Uterus (tissue), 4 donors: ENCODE measurements around the gene CD81. TPM values are rescaled to one million over a fixed set of nuclear protein-coding genes. Genes with fewer than 3 reads are reported as not detected.

Experiments
- DNase-seq, 2 donors: peaks; one replicate each; pipeline ENCODE4 v3.0.0-alpha.2; 2019 to 2020
- H3K27ac ChIP-seq, 2 donors: fragments of 200-600 bp; sonication (generic); 1 replicate in 1 of 2; 2 replicates in 1 of 2; pipeline ENCODE4 v1.5.1; 2016 to 2018
- H3K27me3 ChIP-seq, 2 donors: fragments of 200-600 bp; sonication (generic); one replicate each; pipeline ENCODE4 v1.5.1; 2018 to 2019; ENCODE audit warnings: control low read depth in 1 of 2
- H3K36me3 ChIP-seq, 2 donors: fragments of 200-600 bp; sonication (generic); one replicate each; pipeline ENCODE4 v1.5.1; 2019; ENCODE audit warnings: control low read depth in 1 of 2
- H3K4me1 ChIP-seq, 2 donors: fragments of 200-600 bp; sonication (generic); one replicate each; pipeline ENCODE4 v1.5.1; 2018 to 2019; ENCODE audit warnings: control low read depth in 1 of 2
- H3K4me3 ChIP-seq, 2 donors: fragments of 200-600 bp; sonication (generic); 1 replicate in 1 of 2; 2 replicates in 1 of 2; pipeline ENCODE4 v1.5.1; 2018 to 2019; ENCODE audit warnings: mild to moderate bottlenecking in 1 of 2
- H3K9me3 ChIP-seq, 2 donors: fragments of 200-600 bp; sonication (generic); one replicate each; pipeline ENCODE4 v1.5.1; 2019; ENCODE audit warnings: control low read depth in 1 of 2
- POLR2A ChIP-seq, 2 donors: fragments of 450-650 bp; IDR thresholded peaks; one replicate each; pipeline ENCODE4 v1.6.1; 2016; ENCODE audit warnings: antibody characterized with exemption in 2 of 2, mild to moderate bottlenecking in 1 of 2, moderate library complexity in 1 of 2
- intact Hi-C: fragments of 100-400 bp; cut with DNase I; formaldehyde crosslinking; loops from one replicate; pipeline ENCODE4 v1.15.1; 2023; ENCODE audit warnings: low total_unique reads
- total RNA-seq, 4 donors: library from RNA; depleted of rRNA in 3 of 4; stranded (reverse); fragments of >200 nt in 3 of 4; gene quantifications; one replicate each; pipeline versions ENCODE4 v1.1.0 to v1.2.4, GENCODE V29; 2014 to 2023
- TF ChIP-seq, protein P1 (sequence below), 4 experiments: fragments of 200-600 bp in 2 of 4; fragments of 450-650 bp in 2 of 4; sonication (generic) in 2 of 4; IDR thresholded peaks; one replicate each; pipeline ENCODE4 v1.5.1; 2016 to 2019; ENCODE audit warnings: antibody characterized with exemption in 4 of 4, mild to moderate bottlenecking in 2 of 4, moderate library complexity in 1 of 4
- donor health status: DM: yes; HTN: yes; CAD: no.

Gene CD81
- total RNA-seq, 4 donors from 2014 or later: 394 to 852 (median 626) TPM

DNA sequence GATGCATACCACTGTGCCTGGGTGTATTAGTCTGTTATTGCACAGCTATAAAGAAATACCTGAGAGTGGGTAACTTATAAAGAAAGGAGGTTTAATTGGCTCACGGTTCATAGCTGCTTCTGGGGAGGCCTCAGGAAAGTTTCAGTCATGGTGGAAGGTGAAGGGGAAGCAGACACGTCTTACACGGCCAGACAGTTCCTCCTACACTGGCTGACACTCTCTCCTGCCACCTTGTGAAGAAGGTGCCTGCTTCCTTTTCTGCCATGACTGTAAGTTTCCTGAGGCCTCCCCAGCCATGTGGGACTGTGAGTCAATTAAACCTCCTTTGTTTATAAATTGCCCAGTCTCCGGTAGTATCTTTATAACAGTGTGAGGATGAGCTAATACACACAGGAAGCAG lies 33.6 kb upstream of the CD81 start:
- Histone ChIP-seq H3K27me3 (no peaks in the 10 kb centered on the region), H3K36me3 (no peaks in the 10 kb centered on the region), H3K9me3 (no peaks in the 10 kb centered on the region), H3K4me1 (no peaks in the 10 kb centered on the region), H3K4me3 (no peak overlapping the region), H3K27ac (no peak overlapping the region)
- intact Hi-C loops: no loop called here
- no peak for DNase-seq
- TF ChIP-seq, protein P1, sequence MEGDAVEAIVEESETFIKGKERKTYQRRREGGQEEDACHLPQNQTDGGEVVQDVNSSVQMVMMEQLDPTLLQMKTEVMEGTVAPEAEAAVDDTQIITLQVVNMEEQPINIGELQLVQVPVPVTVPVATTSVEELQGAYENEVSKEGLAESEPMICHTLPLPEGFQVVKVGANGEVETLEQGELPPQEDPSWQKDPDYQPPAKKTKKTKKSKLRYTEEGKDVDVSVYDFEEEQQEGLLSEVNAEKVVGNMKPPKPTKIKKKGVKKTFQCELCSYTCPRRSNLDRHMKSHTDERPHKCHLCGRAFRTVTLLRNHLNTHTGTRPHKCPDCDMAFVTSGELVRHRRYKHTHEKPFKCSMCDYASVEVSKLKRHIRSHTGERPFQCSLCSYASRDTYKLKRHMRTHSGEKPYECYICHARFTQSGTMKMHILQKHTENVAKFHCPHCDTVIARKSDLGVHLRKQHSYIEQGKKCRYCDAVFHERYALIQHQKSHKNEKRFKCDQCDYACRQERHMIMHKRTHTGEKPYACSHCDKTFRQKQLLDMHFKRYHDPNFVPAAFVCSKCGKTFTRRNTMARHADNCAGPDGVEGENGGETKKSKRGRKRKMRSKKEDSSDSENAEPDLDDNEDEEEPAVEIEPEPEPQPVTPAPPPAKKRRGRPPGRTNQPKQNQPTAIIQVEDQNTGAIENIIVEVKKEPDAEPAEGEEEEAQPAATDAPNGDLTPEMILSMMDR (IDR thresholded peaks at IDR 0.05): no peak
- no peak for TF ChIP-seq POLR2A (IDR thresholded peaks at IDR 0.05)

DNA sequence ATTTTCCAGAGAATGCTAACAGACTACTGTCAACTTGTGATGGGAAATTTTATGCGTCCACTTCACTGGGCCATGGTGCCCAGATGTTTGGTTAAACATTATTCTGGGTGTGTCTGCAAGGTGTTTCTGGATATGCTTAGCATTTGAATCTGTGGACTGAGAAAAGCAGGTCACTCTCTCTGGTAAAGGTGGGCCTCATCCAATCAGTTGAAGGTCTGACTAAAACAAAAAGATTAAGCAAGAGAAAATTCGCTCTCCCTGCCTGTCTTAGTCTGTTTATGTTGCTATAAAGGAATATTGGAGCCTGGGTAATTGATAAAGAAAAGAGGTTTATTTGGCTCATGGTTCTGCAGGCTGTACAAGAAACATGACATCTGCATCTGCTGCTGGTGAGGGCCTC lies 32.1 kb upstream of the CD81 start:
- Histone ChIP-seq H3K27me3 (no peaks in the 10 kb centered on the region), H3K27ac (no peak overlapping the region), H3K9me3 (peaks cover 0 to 11% of the 10 kb centered on the region in 2 donors), H3K36me3 (no peaks in the 10 kb centered on the region), H3K4me3 (no peak overlapping the region), H3K4me1 (no peaks in the 10 kb centered on the region)
- intact Hi-C loops: no loop called here
- TF ChIP-seq, protein P1 (IDR thresholded peaks at IDR 0.05): no peak
- no peak for TF ChIP-seq POLR2A (IDR thresholded peaks at IDR 0.05)
- no peak for DNase-seq

DNA sequence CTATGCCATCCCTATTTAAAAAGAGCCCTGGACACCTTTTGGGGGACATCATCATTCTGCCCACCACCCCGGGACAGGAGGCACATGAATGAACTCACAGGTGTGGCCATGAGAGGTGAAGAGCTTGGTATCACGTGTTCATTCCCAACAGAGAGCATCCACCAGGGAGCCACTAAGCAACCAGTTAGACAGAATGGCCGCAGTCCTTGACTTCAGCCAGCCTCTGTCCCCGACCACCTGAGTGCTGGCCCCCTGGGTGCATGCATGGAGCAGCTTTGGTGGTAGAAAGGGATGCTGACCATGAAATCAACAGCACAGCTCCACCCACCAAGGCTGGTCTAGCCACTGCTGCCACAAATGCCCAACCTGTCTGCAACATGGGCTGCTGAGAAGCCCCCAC lies 31.1 kb upstream of the CD81 start:
- intact Hi-C loops: no loop called here
- TF ChIP-seq, protein P1 (IDR thresholded peaks at IDR 0.05): no peak
- no peaks in the 10 kb centered on the region for H3K27me3 ChIP-seq

DNA sequence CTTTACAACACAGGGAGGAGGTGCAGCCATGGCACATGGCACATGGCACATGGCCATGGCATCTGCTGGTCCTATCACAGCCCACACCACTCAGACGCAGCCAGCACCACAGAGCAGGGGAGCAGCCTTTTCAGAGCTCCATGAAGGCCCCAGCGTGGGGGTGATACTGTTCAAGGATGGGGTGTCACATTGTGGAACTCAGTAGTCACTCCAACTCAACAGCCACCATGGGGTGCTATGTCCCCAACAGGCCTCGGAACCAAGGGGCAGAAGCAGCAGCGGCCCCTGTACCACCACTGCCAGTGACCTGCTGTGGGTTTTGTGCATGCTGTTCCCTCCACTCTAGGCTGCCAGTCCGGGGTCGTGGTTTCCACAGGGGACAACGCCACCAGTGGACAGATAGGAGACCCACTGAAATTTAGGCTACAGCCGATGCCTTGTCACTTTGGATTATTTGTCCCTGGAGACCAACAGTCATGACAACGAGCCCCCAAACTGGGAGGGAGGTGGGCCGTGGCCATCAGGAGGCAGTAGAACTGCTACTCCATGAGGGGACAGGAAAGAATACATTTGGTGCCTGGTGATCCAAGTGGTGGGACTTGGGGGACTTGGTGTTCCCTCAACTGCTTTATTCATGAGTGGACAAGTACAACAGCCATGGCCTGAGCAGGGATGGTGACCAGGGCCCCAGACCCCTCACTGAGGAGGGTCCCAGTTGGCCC lies 30.4 kb upstream of the CD81 start:
- Histone ChIP-seq H3K4me1 (no peaks in the 10 kb centered on the region), H3K27me3 (no peaks in the 10 kb centered on the region), H3K4me3 (no peak overlapping the region), H3K9me3 (peaks cover 0 to 11% of the 10 kb centered on the region in 2 donors), H3K27ac (no peak overlapping the region), H3K36me3 (no peaks in the 10 kb centered on the region)
- TF ChIP-seq POLR2A (IDR thresholded peaks at IDR 0.05): no peak
- TF ChIP-seq, protein P1 (IDR thresholded peaks at IDR 0.05): no peak
- intact Hi-C loops: no loop called here
- no peak for DNase-seq

More for the DNA sequence above, 31.1 kb upstream of the CD81 start:
- no peaks in the 10 kb centered on the region for H3K4me1 ChIP-seq
- no peaks in the 10 kb centered on the region for H3K36me3 ChIP-seq
- no peak for DNase-seq
- no peak overlapping the region for H3K4me3 ChIP-seq
- peaks cover 0 to 11% of the 10 kb centered on the region in 2 donors for H3K9me3 ChIP-seq
- no peak overlapping the region for H3K27ac ChIP-seq

DNA sequence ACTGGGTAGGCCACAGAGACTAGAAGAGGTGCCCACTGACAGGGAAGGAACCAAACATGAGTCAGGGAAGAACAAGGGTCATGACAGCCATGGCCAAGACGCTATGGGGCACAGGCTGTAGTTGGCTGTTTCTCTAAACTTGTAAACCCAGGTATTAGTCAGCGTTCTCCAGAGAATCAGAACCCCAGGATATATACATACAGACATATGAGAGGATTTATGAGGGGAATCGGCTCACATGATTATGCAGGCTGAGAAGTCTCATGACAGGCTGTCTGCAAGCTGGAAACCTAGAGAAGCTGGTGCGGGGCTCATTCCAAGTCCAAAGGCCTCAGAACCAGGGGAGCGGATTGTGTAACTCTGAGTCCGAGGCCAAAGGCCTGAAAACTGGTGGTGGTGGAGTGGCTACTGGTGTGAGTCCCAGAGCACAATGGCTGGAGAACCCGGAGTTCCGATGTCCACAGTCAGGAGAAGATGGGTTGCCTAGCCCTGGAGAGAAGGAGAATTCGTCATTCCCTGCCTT lies 29.7 kb upstream of the CD81 start:
- H3K27ac ChIP-seq: no peak overlapping the region
- intact Hi-C loops: no loop called here
- no peaks in the 10 kb centered on the region for H3K27me3 ChIP-seq
- H3K4me1 ChIP-seq: no peaks in the 10 kb centered on the region
- H3K9me3 ChIP-seq: peaks cover 0 to 11% of the 10 kb centered on the region in 2 donors
- DNase-seq: no peak
- no peak for TF ChIP-seq POLR2A (IDR thresholded peaks at IDR 0.05)
- H3K36me3 ChIP-seq: no peaks in the 10 kb centered on the region
- no peak overlapping the region for H3K4me3 ChIP-seq
